ENCODE data around the gene ZSCAN10. TPM values are rescaled to one million over a fixed set of nuclear protein-coding genes. Genes with fewer than 3 reads are reported as not detected.
A peak's percentile ranks its signal among the peaks of the same experiment; 100 is the strongest.

The ZSCAN10 gene
- total and polyA plus RNA-seq, 2 experiments from 2014 or later = 217 to 519 TPM

DNA sequence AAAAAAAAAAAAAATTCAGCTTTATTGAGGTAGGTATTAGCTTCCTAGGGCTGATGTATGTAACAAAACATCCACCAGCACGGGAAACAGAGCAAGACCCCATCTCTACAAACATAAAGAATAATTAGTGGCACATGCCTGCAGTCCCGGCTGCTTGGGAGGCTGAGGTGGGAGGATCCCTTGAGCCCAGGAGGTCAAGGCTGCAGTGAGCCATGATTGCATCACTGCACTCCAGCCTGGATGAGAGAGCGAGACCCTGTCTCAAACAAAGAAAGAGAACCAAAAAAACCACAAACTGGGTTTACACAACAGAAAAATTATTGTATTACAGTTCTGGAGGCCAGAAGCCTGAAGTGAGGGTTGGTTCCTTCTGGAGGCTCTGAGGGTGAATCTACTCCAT lies 56.7 kb downstream of the ZSCAN10 start (continued):
- TF ChIP-seq, protein P1, sequence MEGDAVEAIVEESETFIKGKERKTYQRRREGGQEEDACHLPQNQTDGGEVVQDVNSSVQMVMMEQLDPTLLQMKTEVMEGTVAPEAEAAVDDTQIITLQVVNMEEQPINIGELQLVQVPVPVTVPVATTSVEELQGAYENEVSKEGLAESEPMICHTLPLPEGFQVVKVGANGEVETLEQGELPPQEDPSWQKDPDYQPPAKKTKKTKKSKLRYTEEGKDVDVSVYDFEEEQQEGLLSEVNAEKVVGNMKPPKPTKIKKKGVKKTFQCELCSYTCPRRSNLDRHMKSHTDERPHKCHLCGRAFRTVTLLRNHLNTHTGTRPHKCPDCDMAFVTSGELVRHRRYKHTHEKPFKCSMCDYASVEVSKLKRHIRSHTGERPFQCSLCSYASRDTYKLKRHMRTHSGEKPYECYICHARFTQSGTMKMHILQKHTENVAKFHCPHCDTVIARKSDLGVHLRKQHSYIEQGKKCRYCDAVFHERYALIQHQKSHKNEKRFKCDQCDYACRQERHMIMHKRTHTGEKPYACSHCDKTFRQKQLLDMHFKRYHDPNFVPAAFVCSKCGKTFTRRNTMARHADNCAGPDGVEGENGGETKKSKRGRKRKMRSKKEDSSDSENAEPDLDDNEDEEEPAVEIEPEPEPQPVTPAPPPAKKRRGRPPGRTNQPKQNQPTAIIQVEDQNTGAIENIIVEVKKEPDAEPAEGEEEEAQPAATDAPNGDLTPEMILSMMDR (conservative IDR thresholded peaks at IDR 0.05; ENCODE audit: low read depth in 2 of 2) = no peak
- no peak for TF ChIP-seq EZH2phosphoT487 (IDR thresholded peaks at IDR 0.05; ENCODE audit: unreplicated experiment)
- TF ChIP-seq JUNB (IDR thresholded peaks at IDR 0.05; ENCODE audit: unreplicated experiment) = no peak
- no peak for TF ChIP-seq CREB1 (CRISPR knock-in tag; IDR thresholded peaks at IDR 0.05; ENCODE audit: low read depth)

DNA sequence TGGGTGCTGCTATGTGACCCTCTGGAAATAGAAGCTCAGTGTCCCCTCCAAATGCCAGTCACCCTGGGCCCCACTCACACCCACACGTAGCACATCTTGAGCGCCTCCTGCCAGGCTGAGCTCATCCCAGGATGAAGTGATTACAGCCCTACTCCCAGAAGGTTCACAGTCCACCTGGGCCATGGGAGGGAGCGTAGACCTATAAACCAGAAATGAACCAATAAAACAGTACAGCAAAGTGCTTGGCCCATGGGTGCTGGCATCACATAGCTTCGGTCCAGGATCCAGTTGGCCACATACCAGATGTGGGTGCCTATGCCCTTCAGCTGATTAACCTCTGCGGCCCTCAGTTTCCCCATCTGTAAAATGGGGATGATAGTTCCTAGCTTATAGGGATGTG lies 60.2 kb downstream of the ZSCAN10 start:
- Histone ChIP-seq H3K9me2 (ENCODE audit: insufficient read depth) (no peaks in the 10 kb centered on the region), H3K36me3 (ENCODE audit: insufficient read depth) (no peaks in the 10 kb centered on the region), H4K20me1 (replicated peaks; ENCODE audit: insufficient read depth) (peaks cover 3% of the 10 kb centered on the region; the same call in 1 of the 2 replicates), H3F3A (replicated peaks; ENCODE audit: low read depth) (peaks cover 14% of the 10 kb centered on the region; the same call in 1 of the 2 replicates), H3K4me1 (ENCODE audit: insufficient read depth) (peaks cover 21% of the 10 kb centered on the region; the same call in 1 of the 2 replicates), H3K27ac (ENCODE audit: low read depth) (no peak overlapping the region), H3K79me2 (replicated peaks; ENCODE audit: insufficient read depth) (no peaks in the 10 kb centered on the region; the same call in 1 of the 2 replicates), H3K27me3 (ENCODE audit: insufficient read depth) (peaks cover 2% of the 10 kb centered on the region; the same call in 1 of the 2 replicates), H3K4me2 (peak overlapping the region; percentile 65), H2AFZ (no peak overlapping the region), H3K4me3 (no peak overlapping the region)
- Mint-ChIP-seq H3K27ac (no peak overlapping the region), H3K27me3 (ENCODE audit: insufficient read depth, low read depth, poor library complexity) (peaks cover 14% of the 10 kb centered on the region), H3K9me3 (peaks cover 4% of the 10 kb centered on the region; the same call in 1 of the 3 replicates), H3K4me3 (no peak overlapping the region), H3K36me3 (ENCODE audit: low read depth) (peaks cover 14% of the 10 kb centered on the region), H3K4me1 (peaks cover 22% of the 10 kb centered on the region)
- DNase-seq (ENCODE audit: low spot score) = no peak
- ATAC-seq = no peak
- TF ChIP-seq CREB1 (CRISPR knock-in tag; IDR thresholded peaks at IDR 0.05; ENCODE audit: low read depth) = no peak
- no peak for TF ChIP-seq EZH2 (IDR thresholded peaks at IDR 0.05; ENCODE audit: low read depth, unreplicated experiment)
- no peak for TF ChIP-seq ZNF114 (CRISPR knock-in tag; IDR thresholded peaks at IDR 0.05)
- TF ChIP-seq, protein P2, sequence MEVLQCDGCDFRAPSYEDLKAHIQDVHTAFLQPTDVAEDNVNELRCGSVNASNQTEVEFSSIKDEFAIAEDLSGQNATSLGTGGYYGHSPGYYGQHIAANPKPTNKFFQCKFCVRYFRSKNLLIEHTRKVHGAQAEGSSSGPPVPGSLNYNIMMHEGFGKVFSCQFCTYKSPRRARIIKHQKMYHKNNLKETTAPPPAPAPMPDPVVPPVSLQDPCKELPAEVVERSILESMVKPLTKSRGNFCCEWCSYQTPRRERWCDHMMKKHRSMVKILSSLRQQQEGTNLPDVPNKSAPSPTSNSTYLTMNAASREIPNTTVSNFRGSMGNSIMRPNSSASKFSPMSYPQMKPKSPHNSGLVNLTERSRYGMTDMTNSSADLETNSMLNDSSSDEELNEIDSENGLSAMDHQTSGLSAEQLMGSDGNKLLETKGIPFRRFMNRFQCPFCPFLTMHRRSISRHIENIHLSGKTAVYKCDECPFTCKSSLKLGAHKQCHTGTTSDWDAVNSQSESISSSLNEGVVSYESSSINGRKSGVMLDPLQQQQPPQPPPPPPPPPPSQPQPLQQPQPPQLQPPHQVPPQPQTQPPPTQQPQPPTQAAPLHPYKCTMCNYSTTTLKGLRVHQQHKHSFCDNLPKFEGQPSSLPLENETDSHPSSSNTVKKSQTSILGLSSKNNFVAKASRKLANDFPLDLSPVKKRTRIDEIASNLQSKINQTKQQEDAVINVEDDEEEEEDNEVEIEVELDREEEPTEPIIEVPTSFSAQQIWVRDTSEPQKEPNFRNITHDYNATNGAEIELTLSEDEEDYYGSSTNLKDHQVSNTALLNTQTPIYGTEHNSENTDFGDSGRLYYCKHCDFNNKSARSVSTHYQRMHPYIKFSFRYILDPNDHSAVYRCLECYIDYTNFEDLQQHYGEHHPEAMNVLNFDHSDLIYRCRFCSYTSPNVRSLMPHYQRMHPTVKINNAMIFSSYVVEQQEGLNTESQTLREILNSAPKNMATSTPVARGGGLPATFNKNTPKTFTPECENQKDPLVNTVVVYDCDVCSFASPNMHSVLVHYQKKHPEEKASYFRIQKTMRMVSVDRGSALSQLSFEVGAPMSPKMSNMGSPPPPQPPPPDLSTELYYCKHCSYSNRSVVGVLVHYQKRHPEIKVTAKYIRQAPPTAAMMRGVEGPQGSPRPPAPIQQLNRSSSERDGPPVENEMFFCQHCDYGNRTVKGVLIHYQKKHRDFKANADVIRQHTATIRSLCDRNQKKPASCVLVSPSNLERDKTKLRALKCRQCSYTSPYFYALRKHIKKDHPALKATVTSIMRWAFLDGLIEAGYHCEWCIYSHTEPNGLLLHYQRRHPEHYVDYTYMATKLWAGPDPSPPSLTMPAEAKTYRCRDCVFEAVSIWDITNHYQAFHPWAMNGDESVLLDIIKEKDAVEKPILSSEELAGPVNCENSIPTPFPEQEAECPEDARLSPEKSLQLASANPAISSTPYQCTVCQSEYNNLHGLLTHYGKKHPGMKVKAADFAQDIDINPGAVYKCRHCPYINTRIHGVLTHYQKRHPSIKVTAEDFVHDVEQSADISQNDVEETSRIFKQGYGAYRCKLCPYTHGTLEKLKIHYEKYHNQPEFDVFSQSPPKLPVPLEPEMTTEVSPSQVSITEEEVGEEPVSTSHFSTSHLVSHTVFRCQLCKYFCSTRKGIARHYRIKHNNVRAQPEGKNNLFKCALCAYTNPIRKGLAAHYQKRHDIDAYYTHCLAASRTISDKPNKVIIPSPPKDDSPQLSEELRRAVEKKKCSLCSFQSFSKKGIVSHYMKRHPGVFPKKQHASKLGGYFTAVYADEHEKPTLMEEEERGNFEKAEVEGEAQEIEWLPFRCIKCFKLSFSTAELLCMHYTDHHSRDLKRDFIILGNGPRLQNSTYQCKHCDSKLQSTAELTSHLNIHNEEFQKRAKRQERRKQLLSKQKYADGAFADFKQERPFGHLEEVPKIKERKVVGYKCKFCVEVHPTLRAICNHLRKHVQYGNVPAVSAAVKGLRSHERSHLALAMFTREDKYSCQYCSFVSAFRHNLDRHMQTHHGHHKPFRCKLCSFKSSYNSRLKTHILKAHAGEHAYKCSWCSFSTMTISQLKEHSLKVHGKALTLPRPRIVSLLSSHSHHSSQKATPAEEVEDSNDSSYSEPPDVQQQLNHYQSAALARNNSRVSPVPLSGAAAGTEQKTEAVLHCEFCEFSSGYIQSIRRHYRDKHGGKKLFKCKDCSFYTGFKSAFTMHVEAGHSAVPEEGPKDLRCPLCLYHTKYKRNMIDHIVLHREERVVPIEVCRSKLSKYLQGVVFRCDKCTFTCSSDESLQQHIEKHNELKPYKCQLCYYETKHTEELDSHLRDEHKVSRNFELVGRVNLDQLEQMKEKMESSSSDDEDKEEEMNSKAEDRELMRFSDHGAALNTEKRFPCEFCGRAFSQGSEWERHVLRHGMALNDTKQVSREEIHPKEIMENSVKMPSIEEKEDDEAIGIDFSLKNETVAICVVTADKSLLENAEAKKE (CRISPR knock-in tag; IDR thresholded peaks at IDR 0.05) = no peak
- TF ChIP-seq, protein P3, sequence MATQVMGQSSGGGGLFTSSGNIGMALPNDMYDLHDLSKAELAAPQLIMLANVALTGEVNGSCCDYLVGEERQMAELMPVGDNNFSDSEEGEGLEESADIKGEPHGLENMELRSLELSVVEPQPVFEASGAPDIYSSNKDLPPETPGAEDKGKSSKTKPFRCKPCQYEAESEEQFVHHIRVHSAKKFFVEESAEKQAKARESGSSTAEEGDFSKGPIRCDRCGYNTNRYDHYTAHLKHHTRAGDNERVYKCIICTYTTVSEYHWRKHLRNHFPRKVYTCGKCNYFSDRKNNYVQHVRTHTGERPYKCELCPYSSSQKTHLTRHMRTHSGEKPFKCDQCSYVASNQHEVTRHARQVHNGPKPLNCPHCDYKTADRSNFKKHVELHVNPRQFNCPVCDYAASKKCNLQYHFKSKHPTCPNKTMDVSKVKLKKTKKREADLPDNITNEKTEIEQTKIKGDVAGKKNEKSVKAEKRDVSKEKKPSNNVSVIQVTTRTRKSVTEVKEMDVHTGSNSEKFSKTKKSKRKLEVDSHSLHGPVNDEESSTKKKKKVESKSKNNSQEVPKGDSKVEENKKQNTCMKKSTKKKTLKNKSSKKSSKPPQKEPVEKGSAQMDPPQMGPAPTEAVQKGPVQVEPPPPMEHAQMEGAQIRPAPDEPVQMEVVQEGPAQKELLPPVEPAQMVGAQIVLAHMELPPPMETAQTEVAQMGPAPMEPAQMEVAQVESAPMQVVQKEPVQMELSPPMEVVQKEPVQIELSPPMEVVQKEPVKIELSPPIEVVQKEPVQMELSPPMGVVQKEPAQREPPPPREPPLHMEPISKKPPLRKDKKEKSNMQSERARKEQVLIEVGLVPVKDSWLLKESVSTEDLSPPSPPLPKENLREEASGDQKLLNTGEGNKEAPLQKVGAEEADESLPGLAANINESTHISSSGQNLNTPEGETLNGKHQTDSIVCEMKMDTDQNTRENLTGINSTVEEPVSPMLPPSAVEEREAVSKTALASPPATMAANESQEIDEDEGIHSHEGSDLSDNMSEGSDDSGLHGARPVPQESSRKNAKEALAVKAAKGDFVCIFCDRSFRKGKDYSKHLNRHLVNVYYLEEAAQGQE (IDR thresholded peaks at IDR 0.05; ENCODE audit: unreplicated experiment) = no peak
- TF ChIP-seq NANOG (IDR thresholded peaks at IDR 0.05; ENCODE audit: borderline replicate concordance) = no peak
- no peak for TF ChIP-seq JUNB (IDR thresholded peaks at IDR 0.05; ENCODE audit: unreplicated experiment)
- TF ChIP-seq, protein P4, sequence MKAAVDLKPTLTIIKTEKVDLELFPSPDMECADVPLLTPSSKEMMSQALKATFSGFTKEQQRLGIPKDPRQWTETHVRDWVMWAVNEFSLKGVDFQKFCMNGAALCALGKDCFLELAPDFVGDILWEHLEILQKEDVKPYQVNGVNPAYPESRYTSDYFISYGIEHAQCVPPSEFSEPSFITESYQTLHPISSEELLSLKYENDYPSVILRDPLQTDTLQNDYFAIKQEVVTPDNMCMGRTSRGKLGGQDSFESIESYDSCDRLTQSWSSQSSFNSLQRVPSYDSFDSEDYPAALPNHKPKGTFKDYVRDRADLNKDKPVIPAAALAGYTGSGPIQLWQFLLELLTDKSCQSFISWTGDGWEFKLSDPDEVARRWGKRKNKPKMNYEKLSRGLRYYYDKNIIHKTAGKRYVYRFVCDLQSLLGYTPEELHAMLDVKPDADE (IDR thresholded peaks at IDR 0.05) = no peak
- TF ChIP-seq ZNF331 (CRISPR knock-in tag; IDR thresholded peaks at IDR 0.05; ENCODE audit: low read depth) = no peak
- TF ChIP-seq POLR2AphosphoS5 (IDR thresholded peaks at IDR 0.05; ENCODE audit: low read depth) = no peak

All from GM23338 (cell line).